Lower leg skin (tissue), 3 donors: Measurements from ENCODE around the gene RNF145.

ENCODE experiments used
- CTCF ChIP-seq, 3 donors: fragments of 450-650 bp; IDR thresholded peaks; one replicate each; pipeline ENCODE4 v1.5.1; 2016; ENCODE audit warnings: antibody characterized with exemption in 3 of 3, mild to moderate bottlenecking in 3 of 3, moderate library complexity in 2 of 3
- POLR2A ChIP-seq, 2 donors: fragments of 450-650 bp; IDR thresholded peaks; one replicate each; pipeline ENCODE4 v1.6.1; 2016 to 2017; ENCODE audit warnings: antibody characterized with exemption in 2 of 2, mild to moderate bottlenecking in 1 of 2, moderate library complexity in 1 of 2

GRCh38 chr5:159240301-159240870 is 31.0 kb upstream of the RNF145 start:
- TF ChIP-seq POLR2A (IDR thresholded peaks at IDR 0.05) (no peak), CTCF (IDR thresholded peaks at IDR 0.05) (no peak)
